NCI-H1694 (cell line): ENCODE measurements around the gene ACOT6.
A peak's percentile ranks its signal among the peaks of the same experiment; 100 is the strongest.
"Not testable (repeated sequence)": the region's sequence is repeated elsewhere in the genome, so short reads cannot be mapped to it uniquely, and the experiment has no call there.

Experiments used
- DNase-seq: peaks from one replicate; lab custom pipeline; 2025; lab: John Stamatoyannopoulos, UW

The ACOT6 gene

GRCh38 chr14:73612339-73613045 lies at the start of gene ACOT6:
TSS of gene ACOT6 (plus strand) at chr14:73612517. CDS start at chr14:73612572, 55 bp downstream.
- DNase-seq: peak; percentile 90

DNA sequence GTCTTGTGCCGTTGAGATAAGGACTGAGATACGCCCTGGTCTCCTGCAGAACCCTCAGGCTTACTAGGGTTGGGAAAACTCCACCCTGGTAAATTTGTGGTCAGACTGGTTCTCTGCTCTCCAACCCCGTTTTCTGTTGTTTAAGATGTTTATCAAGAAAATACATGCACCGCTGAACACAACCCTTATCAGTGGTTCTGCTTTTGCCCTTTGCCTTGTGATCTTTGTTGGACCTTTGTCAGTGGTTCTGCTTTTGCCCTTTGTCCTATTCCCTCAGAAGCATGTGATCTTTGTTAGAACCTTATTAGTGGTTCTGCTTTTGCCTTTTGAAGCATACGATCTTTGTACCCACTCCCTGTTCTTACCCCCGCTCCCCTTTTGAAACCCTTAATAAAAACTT lies 49.6 kb upstream of the ACOT6 start:
- DNase-seq: not testable (repeated sequence)

DNA sequence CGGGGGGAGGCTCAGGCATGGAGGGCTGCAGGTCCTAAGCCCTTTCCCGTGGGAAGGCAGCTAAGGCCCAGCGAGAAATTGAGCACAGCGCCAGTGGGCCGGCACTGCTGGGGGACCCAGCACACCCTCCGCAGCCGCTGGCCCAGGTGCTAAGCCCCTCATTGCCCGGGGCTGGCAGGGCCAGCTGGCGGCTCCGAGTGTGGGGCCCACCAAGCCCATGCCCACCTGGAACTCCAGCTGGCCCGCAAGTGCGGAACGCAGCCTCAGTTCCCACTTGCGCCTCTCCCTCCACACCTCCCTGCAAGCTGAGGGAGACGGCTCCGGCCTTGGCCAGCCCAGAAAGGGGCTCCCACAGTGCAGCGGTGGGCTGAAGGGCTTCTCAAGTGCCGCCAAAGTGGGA lies 45.9 kb upstream of the ACOT6 start:
- DNase-seq: not testable (repeated sequence)

DNA sequence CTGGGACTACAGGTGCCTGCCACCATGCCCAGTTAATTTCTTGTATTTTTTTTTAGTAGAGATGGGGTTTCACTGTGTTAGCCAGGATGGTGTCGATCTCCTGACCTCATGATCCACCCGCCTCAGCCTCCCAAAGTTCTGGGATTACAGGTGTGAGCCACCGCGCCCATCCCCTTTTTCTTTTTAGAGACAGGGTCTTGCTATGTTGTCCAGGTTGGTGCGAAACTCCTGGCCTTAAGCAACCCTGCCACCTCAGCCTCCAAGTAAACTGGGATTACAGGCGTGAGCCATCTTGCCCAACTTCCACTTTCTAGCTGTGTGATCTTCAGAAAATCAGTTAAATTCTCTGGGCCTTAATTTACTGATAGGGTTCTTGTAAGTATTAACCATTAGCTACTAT lies 45.4 kb upstream of the ACOT6 start:
- DNase-seq: not testable (repeated sequence)

- DNase-seq: no peak
Measured at GRCh38 chr14:73567358-73567757, 45.0 kb upstream of the ACOT6 start.

GRCh38 chr14:73567951-73568885 lies 44.1 kb upstream of the ACOT6 start:
- DNase-seq: no peak

DNA sequence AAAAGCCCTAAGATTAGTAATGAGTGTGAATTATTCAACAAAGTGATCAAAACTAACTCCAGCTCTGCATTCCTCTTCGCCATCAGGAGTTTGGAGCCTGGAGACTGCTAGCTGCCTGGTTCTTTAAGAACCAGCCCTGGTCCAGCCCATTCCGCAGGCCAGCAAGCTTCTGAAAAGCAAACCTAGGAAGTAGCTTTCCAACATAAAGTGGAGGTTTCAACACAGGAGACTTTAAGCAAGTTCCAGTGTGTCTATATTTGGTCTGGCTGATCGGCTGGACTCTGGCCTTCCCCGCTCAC lies 43.5 kb upstream of the ACOT6 start:
- DNase-seq: not testable (repeated sequence)

GRCh38 chr14:73569185-73569958 lies 42.9 kb upstream of the ACOT6 start, which contains the start of gene ACOT2:
TSS of gene ACOT2 (plus strand) at chr14:73569213. CDS start at chr14:73569241, 28 bp downstream.
- peak; percentile 97 for DNase-seq

DNA sequence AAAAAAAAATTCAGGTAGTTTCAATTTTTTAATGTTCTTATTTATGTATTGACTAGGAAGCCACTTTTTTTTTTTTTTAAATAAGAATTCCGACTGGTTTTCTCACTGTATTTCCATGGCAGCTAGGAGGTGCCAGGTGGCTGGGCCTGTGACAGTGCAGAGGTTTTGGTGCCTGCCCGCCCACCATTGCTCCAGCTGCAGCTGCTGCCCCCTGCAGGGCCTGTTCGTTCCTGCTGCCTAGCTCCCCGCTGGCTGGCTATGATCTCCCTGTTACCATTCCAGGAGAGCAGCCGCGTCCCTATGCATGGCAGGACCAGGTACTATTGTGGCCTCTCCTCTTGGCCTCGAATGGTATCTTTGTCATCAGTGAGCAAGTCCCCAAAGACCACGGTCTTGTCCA lies 41.4 kb upstream of the ACOT6 start:
- DNase-seq: peak; percentile 84

- not testable (repeated sequence) for DNase-seq
Measured at GRCh38 chr14:73573034-73573433, 39.3 kb upstream of the ACOT6 start.

DNA sequence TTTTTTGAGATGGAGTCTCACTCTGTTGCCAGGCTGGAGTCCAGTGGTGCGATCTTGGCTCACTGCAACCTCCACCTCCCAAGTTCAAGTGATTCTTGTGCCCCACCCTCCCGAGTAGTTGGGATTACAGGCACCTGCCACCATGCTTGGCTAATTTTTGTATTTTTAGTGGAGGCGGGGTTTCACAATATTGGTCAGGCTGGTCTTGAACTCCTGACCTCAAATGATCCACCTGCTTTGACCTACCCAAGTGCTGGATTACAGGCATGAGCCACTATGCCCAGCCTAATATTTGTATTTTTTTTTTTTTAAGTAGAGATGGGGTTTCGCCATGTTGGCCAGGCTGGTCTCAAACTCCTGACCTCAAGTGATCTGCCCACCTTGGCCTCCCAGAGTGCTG lies 38.6 kb upstream of the ACOT6 start:
- DNase-seq: not testable (repeated sequence)

DNA sequence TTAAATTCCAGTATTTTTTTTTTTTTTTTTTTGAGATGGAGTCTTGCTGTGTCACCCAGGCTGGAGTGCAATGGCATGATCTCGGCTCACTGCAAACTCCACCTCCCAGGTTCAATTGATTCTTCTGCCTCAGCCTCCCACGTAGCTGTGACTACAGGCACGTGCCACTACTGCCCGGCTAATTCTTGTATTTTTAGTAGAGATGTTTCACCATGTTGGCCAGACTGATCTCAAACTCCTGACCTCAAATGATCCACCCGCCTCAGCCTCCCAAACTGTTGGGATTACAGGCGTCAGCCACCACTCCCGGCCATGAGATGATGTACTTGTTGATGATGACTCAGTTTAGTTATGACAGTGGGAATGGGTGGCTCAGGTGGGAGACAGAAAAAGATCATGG lies 38.1 kb upstream of the ACOT6 start:
- not testable (repeated sequence) for DNase-seq

DNA sequence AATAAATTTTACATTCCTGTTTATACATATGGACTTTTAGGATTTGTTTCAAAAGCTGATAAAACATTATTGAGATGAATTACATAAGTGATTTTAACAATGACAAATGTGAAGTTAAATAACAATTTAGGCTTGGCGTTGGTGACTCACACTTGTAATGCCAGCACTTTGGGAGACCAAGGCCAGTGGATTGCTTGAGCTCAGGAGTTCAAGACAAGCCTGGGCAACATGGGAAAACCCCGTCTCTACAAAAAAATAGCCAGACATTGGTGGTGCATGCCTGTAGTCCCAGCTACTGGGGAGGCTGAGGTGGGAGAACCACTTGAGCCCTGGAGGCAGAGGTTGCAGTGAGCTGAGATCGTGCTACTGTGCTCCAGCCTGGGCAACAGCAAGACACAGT lies 35.9 kb upstream of the ACOT6 start:
- no peak for DNase-seq

DNA sequence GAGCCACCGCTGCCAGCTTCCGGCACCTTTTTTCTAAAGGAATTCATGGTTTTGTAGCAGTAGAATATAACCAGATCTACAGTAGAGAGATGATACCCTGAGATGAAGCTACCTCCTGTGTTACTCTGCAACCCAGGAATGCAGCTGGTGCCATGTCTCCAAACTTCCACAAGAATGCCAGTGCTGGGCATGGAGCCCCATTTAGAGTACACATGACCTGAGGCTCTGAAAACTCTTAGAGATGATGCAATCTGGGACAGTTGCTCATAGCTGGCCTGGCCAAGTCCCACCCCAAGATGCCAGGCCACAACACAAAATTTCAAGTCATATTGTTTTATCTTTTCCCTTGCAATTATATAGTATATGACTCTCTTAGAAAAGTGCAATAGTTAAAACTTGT lies 35.1 kb upstream of the ACOT6 start:
- DNase-seq: not testable (repeated sequence)

- DNase-seq: not testable (repeated sequence)
Measured at GRCh38 chr14:73582102-73582979, 30.0 kb upstream of the ACOT6 start.

DNA sequence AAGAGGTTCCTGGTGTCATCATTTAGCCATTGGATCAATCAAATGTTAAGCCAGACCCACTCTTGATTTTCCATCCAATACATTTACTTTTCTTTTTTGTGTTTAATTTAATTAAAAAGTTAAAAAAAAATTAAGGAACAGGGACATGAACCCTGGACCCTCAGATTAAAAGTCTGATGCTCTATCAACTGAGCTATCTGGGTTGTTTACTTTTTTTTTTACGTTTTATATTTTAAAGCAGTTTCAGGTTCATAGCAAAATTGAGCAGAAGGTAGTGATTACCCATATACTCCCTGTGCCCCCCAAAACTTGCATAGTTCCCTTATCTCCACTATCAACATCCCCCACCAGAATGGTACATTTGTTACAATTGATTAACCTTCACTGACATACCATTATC lies 23.6 kb upstream of the ACOT6 start:
- no peak for DNase-seq

DNA sequence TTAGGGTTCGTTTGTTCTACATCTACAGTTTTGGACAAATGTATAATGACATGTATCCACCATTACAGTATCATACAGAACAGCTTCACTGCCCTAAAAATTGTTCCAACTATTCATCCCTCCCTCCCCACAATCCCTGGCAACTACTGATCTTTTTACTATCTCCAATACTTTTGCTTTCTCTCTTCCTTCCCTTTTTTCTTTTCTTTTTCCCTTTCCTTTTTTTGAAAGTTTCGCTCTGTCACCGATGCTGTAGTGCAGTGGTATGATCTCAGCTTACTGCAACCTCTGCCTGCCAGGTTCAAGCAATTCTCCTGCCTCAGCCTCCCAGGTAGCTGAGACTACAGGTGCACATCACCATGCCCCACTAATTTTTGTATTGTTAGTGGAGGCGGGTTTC lies 23.2 kb upstream of the ACOT6 start:
- DNase-seq: no peak

DNA sequence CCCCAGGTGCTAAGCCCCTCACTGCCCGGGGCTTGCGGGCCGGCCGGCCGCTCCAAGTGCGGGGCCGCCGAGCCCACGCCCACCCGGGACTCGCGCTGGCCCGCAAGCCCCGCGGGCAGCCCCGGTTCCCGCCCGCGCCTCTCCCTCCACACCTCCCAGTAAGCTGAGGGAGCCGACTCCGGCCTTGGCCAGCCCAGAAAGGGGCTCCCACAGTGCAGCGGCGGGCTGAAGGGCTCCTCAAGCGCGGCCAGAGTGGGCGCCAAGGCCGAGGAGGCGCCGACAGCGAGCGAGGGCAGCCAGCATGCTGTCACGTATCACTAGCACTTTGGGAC lies 21.7 kb upstream of the ACOT6 start:
- not testable (repeated sequence) for DNase-seq

- no peak for DNase-seq
Measured at GRCh38 chr14:73591690-73592449, 20.4 kb upstream of the ACOT6 start, which contains the start of gene ACOT4. TSS of gene ACOT4 (plus strand) at chr14:73591873. CDS start at chr14:73591960, 87 bp downstream.

- DNase-seq: no peak
Measured at GRCh38 chr14:73594491-73594890, 17.8 kb upstream of the ACOT6 start.

GRCh38 chr14:73599499-73599898 lies 12.8 kb upstream of the ACOT6 start:
- DNase-seq: no peak
